ENCODE measurements around the gene ABCB4. TPM values are rescaled to one million over a fixed set of nuclear protein-coding genes. Genes with fewer than 3 reads are reported as not detected.

The ABCB4 gene
- total and polyA plus RNA-seq, 2 of the 8 experiments (the other 6 are each of a cell fraction or from before 2014, with no cell fraction given) = 0.54 to 0.60 TPM

DNA sequence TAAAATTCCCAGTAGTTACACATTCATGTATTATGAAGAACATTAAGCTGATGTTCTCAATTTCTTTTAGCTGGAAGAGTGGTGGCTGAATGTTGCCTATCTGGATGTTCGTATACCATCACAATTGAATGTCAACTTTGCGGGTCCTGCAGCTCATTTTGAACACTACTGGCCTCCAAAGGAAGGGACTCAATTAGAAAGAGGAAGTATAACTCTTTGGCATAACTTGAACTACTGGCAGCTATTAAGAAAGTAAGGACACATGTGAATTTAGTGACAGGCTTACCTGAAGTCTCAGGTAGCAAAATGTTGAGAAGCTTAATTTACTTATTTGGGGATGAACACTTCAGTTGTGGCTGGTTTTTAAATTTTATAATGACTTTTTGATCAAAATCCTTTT is 114.2 kb downstream of the ABCB4 start:
- Histone ChIP-seq H2BK120ac (replicated peaks; ENCODE audit: low read depth, low read length) (no peak overlapping the region), H4K20me1 (replicated peaks in 1 of 2; ENCODE audit: control insufficient read depth in 1 of 2, insufficient read depth in 2 of 2, low read length in 2 of 2) (no peaks in the 10 kb centered on the region), H3K27me3 (replicated peaks in 1 of 4; ENCODE audit: control insufficient read depth in 3 of 4, extremely low read depth in 1 of 4, insufficient read depth in 3 of 4, low read length in 3 of 4) (no peaks in the 10 kb centered on the region), H3K9me3 (ENCODE audit: insufficient read depth in 2 of 2, low read depth in 1 of 2, low read length in 1 of 2) (peaks cover 6 to 8% of the 10 kb centered on the region in 2 experiments; a peak in 1 of 4 replicates), H3K14ac (ENCODE audit: insufficient read length) (no peak overlapping the region), H4K8ac (ENCODE audit: extremely low read depth, insufficient read depth, low read length) (no peak overlapping the region), H3K56ac (replicated peaks; ENCODE audit: insufficient read length, low read depth, low read length) (no peak overlapping the region), H3K4me2 (ENCODE audit: insufficient read depth in 1 of 2, low read depth in 2 of 2, low read length in 2 of 2) (no peak overlapping the region), H3K23me2 (ENCODE audit: low read depth, low read length) (no peaks in the 10 kb centered on the region; the same call in 1 of the 2 replicates), H2BK20ac (ENCODE audit: low read length) (no peak overlapping the region), H2BK12ac (ENCODE audit: low read depth, low read length) (no peak overlapping the region), H3K4me1 (replicated peaks in 1 of 4; ENCODE audit: control insufficient read depth in 3 of 4, insufficient read depth in 4 of 4, low read length in 3 of 4) (no peaks in the 10 kb centered on the region), H3K27ac (ENCODE audit: low read depth, low read length) (no peak overlapping the region), H3K23ac (ENCODE audit: insufficient read length) (no peak overlapping the region), H3K4ac (replicated peaks; ENCODE audit: insufficient read length, low read depth, low read length) (no peak overlapping the region), H2AK5ac (ENCODE audit: low read depth, low read length) (no peak overlapping the region), H2BK15ac (ENCODE audit: low read length) (no peak overlapping the region), H3K79me2 (ENCODE audit: control insufficient read depth in 1 of 2, insufficient read depth in 2 of 2, low read length in 2 of 2) (no peaks in the 10 kb centered on the region), H2BK5ac (ENCODE audit: low read depth, low read length) (no peak overlapping the region), H2AFZ (ENCODE audit: low read length) (no peak overlapping the region), H3K36me3 (ENCODE audit: control insufficient read depth in 2 of 4, insufficient read depth in 4 of 4, low read length in 3 of 4) (peaks cover 0 to 15% (median 1%) of the 10 kb centered on the region in 4 experiments; a peak in 4 of 8 replicates), H3K4me3 (ENCODE audit: extremely low read depth in 1 of 4, insufficient read depth in 2 of 4, low read depth in 3 of 4, low read length in 4 of 4) (no peak overlapping the region), H4K5ac (ENCODE audit: insufficient read length, low read depth, low read length) (no peak overlapping the region), H4K91ac (replicated peaks; ENCODE audit: insufficient read length, low read length) (no peak overlapping the region), H3K9ac (replicated peaks in 1 of 4; ENCODE audit: extremely low read depth in 1 of 4, low read depth in 3 of 4, low read length in 3 of 4) (no peak overlapping the region), H3K18ac (ENCODE audit: extremely low read depth, low read length) (no peak overlapping the region), H3K79me1 (ENCODE audit: low read depth, low read length) (no peaks in the 10 kb centered on the region)
- FAIRE-seq = no peak
- CTCF ChIA-PET (ENCODE audit: partially characterized antibody) = interaction anchor here (1.0 kb wide), 1 partner anchor 14 kb away, joined by 5 read pairs; no protein-coding TSS in a partner anchor
- POLR2A ChIA-PET (ENCODE audit: partially characterized antibody) = interaction anchor here (0.7 kb wide), 1 partner anchor 8 kb away, joined by 3 read pairs; no protein-coding TSS in a partner anchor
- DNase-seq (ENCODE audit: low read depth in 1 of 2, low spot score in 2 of 2) = no peak
- 94% methylated on average over 2 of the region's 2 CpGs; no CpG with 5 or more reads in 1 of the 2 experiments for WGBS, 2 experiments (ENCODE audit: extremely low coverage in 1 of 2, insufficient coverage in 1 of 2, insufficient read length in 1 of 2, insufficient replicate concordance in 2 of 2, low coverage in 1 of 2, low lambda C conversion rate in 2 of 2, missing lambda C conversion rate in 1 of 2)
- no peak for TF ChIP-seq TCF12 (IDR thresholded peaks at IDR 0.05; ENCODE audit: low read depth, low read length)
